Caki2 (cell line): ENCODE results near the gene FBXW2. TPM values are rescaled to one million over a fixed set of nuclear protein-coding genes. Genes with fewer than 3 reads are reported as not detected.
"Not testable (repeated sequence)": the region's sequence is repeated elsewhere in the genome, so short reads cannot be mapped to it uniquely, and the experiment has no call there.

Experiments
- DNase-seq: peaks from one replicate; pipeline ENCODE4 v3.0.0-alpha.2; 2015; ENCODE audit warnings: low read depth
- in situ Hi-C: cut with HindIII; loops from 2 replicates; pipeline ENCODE4 v1.10.0; 2016; ENCODE audit warnings: low sequenced_read_pairs, low pct_unique_long_range_greater_than_20kb, mixed read lengths
- total RNA-seq: library from RNA; depleted of rRNA; stranded (reverse); fragments of >200 nt; shearing (Covaris generic); gene quantifications from 2 replicates; pipeline ENCODE4 v1.2.3, GENCODE V29; 2014; ENCODE audit warnings: low replicate concordance; rRNA removed

Gene FBXW2, protein sequence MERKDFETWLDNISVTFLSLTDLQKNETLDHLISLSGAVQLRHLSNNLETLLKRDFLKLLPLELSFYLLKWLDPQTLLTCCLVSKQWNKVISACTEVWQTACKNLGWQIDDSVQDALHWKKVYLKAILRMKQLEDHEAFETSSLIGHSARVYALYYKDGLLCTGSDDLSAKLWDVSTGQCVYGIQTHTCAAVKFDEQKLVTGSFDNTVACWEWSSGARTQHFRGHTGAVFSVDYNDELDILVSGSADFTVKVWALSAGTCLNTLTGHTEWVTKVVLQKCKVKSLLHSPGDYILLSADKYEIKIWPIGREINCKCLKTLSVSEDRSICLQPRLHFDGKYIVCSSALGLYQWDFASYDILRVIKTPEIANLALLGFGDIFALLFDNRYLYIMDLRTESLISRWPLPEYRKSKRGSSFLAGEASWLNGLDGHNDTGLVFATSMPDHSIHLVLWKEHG
- 15.1 and 54.0 TPM in 2 replicates for total RNA-seq

DNA sequence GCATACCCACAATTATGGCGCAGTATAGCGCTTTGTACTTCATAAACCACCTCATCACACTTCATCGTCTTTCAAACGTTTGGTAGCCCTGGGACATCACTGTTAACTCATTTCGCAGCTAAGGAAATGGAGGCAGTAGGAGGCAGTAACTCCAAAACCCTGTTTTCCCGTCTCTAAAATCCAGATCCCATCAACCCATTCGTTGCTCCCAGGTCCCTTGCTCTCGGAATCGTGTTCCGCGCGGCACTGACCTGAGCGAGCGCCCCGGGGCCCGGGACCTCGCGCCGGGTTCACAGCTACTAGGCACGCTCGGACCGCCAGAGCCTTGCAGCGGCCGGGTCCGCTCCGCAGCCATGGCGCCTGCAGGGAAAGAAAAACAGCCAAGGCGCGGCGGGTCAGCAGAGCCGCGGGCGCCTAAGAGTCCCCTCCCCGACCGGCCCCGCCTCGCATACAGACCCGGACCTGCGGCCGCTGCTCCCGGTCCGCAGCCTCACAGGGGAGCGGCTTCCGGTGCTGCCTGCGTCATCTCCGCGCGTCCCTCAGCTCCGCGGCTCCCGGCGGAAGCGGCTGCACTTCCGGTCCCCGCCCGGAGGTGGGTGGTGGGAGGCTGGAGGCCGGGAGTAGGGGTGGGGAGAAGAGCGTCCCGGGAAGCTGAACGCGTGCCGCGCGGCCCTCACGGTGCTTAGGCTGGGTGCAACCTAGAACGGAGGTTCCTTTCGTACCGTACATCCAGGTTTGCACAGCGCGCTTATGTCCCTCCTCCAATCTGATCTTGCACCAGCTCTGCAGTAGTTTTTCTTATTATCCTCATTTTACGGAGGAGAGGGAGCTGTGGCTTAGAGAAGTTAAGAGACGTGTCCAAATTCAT, at the start of gene FBXW2:
FBXW2 (minus strand) TSS at position 519 of the 868 bp plus-strand sequence. CDS start 5,158 bp downstream, outside the sequence.
- DNase-seq = peak; percentile 86
- in situ Hi-C loops = no loop called here

DNA sequence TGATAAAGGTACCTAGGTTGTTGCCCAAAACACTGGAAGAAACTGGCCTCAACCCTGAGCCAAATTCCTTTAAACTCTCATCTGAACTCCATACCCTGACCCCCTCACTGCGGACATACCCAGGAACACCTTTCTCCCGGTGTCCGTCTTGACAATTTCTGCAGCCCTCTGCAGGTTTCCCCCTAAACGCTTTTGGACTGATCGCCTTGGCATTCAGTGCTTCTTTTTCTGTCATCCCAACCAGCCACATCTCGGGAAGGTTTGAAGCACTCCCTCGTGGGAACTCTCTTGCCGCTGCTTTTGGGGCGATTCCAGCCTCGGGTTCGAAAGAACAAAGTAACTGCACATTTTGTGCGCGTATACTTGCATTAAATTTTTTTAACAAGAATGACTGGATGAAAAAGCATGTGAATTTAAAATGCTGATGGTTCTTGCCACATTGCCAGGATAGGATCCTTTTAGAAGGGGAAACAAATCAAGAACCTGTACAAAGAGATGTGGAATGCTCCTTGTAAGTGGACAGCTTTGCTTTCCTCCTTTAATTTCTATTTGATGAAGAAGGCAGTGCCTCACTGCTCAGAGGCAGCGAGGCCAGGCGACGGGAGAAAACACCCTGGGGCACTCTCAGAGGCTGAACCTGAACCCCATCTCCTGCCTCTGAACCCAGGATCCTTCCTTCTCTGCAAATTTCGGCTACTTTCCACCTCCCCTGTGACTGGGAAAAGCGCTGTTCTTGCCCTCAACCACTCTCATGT, 48.9 kb upstream of the FBXW2 start:
- DNase-seq = no peak
- in situ Hi-C loops = no loop called here

DNA sequence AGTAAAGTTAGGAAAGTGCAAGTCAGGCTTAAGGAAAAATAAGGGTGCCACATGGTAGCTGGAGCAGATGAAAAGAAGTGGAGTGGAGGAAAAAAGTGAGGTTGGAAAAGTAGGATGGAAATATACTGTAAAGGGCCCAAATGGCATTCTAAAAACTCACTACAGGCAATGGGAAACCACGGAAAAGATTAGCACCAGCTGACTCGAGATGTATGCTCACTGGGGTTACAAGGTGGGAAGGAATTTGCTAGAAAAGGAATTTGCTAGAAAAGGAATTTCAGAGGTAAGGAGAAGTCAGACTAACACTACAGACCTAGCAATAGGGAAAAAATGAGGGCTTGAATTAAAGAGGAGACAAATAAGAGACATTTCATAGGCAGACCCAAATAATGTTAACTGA, 45.9 kb upstream of the FBXW2 start:
- in situ Hi-C loops = no loop called here
- no peak for DNase-seq

DNA sequence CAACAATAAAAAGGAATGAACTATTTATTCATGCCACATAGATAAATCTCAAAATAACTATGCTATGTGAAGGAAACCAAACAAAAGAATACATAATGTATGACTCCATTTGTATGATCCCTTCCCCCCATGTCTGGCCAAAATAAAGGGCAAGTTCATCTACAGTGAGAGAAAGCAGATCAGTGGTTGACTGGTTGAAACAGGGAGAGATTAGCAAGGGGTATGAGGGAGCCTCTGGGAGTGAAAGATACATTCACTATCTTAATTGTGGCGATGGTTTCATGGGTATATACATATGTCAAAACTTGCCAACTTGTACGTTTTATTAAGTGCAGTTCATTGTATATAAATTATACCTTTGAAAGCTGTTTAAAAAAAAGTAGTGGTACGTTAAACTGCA, 44.7 kb upstream of the FBXW2 start:
- in situ Hi-C loops = no loop called here
- no peak for DNase-seq

DNA sequence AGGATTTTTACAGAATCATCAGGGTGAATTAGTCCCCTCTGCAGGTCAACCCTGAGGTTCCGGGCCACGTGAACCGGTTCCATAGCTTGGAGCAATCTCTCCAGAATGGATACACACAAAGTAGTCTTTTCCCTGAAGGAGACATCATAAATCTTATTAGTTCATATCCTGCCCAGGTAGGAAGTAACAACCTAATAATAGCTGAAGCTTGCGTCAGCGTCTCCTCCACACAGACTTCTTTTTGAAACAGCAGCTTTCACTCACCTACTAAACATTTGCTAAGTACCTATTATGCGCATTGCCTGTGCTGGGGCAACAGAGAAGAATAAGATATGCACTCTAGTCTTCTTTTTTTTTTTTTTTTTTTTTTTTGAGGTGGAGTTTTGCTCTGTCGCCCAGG, 40.1 kb upstream of the FBXW2 start:
- in situ Hi-C loops = no loop called here
- DNase-seq = no peak

DNA sequence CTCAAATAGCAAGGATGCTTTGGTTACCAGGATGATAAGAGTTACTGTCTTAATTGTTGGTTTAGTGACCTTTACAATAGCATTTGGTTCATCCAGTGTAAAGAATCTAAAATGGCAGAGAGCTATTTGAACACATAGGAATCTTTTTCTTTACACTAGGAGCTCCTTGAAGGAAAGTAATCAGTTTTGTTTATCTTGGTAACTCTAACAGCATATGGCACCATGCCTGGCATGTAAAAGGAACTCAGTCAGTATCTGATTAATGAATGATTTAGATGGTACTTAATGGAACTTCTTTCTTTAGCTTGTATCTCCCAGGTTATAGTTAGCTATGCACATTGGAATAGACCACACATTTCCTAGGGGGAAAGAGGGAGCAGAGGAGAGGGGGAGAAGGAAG, 39.6 kb upstream of the FBXW2 start:
- in situ Hi-C loops = no loop called here
- DNase-seq = no peak

DNA sequence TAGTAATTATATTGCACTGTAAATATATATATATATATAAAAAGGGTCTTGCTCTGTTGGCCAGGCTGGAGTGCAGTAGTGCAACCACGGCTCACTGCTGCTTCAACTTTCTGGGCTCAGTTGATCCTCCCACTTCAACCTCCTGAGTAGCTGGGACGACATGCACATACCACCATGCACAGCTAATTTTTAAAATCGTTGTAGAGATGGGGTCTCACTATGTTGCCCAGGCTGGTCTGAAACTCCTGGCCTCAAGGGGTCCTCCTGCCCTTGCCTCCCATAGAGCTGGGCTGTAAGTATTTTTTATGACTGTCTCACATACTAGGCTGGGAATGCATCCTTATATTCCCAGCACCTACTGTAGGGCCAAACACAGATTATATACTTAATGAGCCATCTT, 37.6 kb upstream of the FBXW2 start:
- in situ Hi-C loops = no loop called here
- DNase-seq = no peak

DNA sequence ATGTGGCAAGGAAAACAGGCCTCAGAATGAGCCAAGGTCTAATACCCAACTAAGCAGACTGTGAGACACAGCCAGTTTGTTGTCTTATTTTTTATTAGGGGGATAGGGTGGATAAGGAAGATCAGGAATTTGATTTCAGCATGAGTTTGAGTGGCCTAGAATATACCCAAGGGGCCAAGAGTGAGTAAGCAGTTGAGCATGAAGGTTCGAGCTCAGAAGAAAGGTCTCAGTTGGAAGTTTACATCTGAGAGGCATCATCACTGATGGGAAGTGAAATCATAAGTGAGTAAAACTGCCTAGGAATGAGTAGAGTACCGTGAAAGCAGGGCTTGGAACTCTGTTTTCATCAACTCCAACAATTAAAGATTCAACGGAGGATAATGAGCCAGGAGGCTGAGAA, 36.9 kb upstream of the FBXW2 start:
- no peak for DNase-seq
- in situ Hi-C loops = no loop called here

DNA sequence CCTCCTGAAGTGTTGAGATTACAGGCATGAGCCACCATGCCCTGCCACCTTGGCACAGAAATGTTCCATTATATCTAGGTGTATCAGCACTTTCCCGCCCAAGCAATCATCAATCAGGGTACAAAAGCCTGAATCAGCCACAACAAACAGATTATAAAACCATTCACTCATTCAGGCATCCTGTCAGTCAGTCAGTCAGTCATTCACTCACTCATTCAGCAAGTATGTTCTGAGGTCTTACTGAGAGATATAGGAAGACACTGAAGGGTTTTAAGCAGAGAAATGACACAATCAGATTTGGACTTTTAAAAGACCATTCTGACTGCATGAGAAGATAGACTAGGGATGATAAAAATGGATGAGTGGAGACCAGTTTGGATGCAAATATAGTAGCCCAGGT, 36.4 kb upstream of the FBXW2 start:
- in situ Hi-C loops = no loop called here
- DNase-seq = no peak

DNA sequence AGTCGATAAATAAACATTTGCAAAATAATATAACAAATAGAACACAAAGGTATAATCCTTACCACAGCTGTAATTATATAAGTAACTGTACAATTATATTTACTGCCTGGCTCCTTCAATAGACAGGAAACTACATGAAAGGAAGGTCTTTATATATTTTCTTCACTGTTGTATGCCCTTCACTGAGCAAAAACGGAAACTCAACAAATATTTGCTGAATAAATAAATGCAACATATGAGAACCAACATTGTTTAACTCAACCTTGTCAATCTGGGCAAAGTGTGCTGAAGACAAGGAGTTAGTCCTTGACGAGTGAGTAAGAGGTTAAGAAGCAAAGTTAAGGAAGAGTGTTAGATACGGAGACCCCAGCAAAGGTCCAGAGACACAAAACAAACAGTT, 26.9 kb upstream of the FBXW2 start:
- no peak for DNase-seq
- in situ Hi-C loops = no loop called here

DNA sequence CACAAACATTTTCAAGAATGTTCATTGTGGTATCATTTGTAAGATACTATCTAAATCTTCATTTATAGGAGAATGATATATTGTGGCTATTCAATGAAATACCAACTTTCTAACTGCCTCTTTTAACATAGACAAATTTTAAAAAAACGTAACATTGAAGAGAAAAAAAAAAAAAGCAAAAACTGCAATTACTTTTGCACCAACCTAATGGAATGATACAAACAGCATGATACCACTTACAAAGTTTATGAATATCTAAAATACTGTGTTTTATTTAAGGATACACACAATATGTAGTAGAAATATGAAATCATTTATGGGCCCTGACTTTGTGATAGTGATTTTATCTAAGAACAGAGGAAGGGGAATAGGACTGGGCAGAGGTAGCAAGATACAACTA, 25.4 kb upstream of the FBXW2 start:
- DNase-seq = no peak
- in situ Hi-C loops = no loop called here

DNA sequence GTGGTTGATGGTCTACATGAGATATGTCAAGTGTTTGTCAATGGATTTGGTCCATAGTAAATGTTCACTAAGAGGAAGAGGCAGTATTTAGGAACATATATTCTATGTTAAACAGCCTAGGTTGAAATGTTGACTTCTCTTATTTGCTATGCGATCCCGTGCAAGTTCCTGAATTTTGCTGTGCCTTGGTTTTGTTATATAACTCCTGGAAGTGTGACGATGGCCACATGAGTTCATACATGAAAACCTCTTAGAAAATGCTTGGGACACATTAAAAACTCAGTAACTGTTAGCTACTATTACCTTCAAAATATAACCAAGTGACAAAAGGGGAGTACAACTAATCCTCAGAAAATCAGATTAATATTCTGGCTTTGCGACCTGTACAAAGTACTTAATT, 21.9 kb upstream of the FBXW2 start:
- no peak for DNase-seq
- in situ Hi-C loops = no loop called here

DNA sequence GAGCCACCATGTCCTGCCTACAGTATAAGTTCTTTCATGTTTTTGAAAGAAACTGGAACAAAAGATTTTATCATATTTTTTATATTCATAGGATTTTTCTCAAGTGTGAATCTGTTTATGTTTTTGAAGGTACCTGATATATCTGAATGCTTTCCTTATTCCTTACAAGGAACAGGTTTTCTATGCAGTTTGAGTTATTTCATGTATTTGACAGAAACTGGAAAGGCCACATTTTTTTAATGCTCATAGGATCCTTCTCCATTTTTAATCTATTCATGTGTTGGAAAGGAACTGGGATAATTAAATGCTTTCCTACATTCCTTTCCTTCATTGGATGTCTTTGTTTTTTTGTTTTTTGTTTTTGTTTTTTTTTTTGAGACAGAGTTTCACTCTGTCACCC, 15.7 kb upstream of the FBXW2 start:
- no peak for DNase-seq
- in situ Hi-C loops = no loop called here

DNA sequence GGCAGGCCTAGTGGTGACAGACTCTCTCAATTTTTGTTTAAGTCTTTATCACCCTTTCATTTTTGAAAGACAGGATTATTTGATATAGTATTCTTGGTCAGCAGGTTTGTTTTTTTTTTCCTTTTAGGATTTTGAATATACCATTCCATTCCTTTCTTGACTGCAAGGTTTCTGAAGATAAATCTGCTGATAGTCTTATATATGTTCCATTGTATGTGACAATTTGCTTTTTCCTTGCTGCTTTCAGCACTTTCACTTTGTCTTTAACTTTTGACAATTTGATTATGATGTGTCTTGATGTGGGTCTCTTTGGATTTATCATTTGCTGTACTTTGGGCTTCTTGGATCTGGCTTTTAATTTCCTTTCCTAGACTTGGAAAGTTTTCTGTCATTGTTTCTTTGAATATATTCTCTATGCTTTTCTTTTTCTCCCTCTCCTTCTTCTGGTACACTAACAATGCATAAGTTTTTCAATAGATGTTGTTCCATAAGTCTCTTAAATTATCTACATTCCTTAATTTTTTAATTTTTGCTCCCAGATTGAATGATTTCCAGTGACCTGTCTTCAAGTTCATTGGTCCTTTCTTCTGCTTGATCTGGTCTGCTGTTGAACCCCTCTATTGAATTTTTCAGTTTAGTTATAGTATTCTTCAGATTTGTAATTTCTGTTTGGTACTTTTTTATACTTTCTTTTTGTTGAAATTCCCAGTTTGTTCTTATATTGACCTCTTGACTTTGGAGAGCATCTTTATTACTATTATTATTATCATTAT, 14.6 kb upstream of the FBXW2 start:
- in situ Hi-C loops = no loop called here
- no peak for DNase-seq

DNA sequence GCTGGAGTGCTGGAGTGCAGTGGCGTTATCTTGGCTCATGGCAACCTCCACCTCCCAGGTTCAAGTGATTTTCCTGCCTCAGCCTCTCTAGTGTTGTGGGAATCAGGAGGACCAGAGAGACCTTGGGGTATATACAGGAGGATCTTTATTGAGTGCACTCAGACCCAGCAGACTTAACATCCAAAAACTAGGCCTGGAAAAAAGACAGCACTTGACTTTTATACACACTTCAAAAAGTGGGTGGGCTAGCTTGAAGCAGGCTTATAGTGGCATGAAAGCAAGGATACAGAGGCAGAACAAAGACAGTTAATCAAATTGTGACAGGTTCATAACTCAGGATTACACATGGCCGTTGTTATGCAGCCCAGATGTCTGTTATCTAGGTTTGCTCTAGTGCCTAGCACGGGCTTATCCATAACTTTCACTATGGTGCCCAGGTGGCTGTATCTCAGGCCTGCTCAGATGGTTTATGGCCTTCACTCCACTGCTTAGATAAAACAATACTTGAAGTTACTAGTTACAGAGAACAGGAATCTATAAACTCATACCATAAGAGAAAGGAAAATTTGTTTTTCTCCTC, 11.7 kb upstream of the FBXW2 start:
- not testable (repeated sequence) for DNase-seq

DNA sequence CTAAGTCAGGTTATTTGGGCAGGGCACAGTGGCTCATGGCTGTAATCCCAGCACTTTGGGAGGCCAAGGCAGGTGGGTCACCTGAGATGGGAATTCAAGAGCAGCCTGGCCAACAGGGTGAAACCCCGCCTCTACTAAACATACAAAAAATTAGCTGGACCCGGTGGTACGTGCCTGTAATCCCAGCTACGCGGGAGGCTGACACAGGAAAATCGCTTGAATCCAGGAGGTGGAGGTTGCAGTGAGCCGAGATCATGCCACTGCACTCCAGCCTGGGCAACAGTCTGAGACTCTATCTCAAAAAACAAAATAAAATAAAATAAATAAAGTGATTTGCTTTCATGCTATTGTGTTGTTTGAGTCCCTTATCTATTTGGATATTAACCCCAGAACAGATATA, 8.2 kb upstream of the FBXW2 start:
- in situ Hi-C loops = no loop called here
- no peak for DNase-seq

More for the DNA sequence above, 11.7 kb upstream of the FBXW2 start:
- in situ Hi-C loops = not testable (repeated sequence)

DNA sequence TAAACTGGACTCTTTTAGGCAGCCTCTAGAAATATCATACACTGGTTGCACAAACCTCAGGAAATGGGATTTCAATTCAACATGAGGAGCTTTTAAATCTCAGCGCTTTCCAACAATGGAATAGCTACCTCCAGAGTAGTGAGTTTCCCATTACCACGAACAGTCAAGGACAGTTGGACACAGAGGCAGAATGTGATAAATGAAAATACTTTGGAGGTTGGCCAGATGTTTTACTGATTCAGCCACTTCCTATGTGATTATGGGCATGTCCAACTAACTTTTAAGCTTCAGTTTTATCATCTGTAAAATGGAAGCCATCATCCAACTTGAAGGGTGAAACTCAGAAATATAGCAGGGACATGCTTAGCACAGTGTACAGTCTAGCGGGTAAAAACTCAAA, 2.1 kb downstream of the FBXW2 start:
- DNase-seq = no peak
- in situ Hi-C loops = no loop called here

DNA sequence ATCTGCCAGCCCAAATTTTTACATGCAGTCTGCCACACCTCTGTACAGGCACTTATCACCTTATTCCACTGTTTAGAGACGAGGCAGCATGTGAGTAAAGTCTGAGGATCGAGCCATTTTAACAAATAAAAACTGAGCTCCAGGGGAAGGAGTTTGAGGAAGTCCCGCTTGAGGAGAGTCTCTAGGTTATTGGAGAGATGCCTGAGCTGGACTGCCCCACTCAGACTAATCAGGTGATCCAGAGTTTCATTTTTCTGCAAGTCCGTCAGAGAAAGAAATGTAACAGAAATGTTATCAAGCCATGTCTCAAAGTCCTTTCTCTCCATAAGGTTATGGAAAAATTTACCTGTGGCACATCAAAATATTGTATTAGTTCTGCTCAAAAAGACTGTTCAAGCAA, 5.3 kb downstream of the FBXW2 start:
- DNase-seq = no peak
- in situ Hi-C loops = no loop called here
